Esophagus muscularis mucosa (tissue), 4 donors: Measurements from ENCODE around the gene TMEM40. TPM values are rescaled to one million over a fixed set of nuclear protein-coding genes. Genes with fewer than 3 reads are reported as not detected.
A peak's percentile ranks its signal among the peaks of the same experiment; 100 is the strongest.
"Not testable (repeated sequence)": the region's sequence is repeated elsewhere in the genome, so short reads cannot be mapped to it uniquely, and the experiment has no call there.

Source experiments
- DNase-seq: peaks from one replicate; pipeline ENCODE4 v3.0.0-alpha.2; 2017; ENCODE audit errors: extremely low spot score
- H3K27ac ChIP-seq, 4 donors: fragments of 200-600 bp; sonication (generic); replicated peaks in 1 of 4; 1 replicate in 3 of 4; 2 replicates in 1 of 4; pipeline ENCODE4 v1.5.1; 2016 to 2019; ENCODE audit warnings: mild to moderate bottlenecking in 1 of 4
- H3K27me3 ChIP-seq, 4 donors: fragments of 200-600 bp; sonication (generic); one replicate each; pipeline versions ENCODE4 v1.5.1 to v1.6.0; 2016 to 2019
- H3K36me3 ChIP-seq, 4 donors: fragments of 200-600 bp; sonication (generic); one replicate each; pipeline ENCODE4 v1.5.1; 2016 to 2019
- H3K4me1 ChIP-seq, 4 donors: fragments of 200-600 bp; sonication (generic); one replicate each; pipeline ENCODE4 v1.5.1; 2016 to 2019
- H3K4me3 ChIP-seq, 4 donors: fragments of 200-600 bp; sonication (generic); 1 replicate in 2 of 4; 2 replicates in 2 of 4; pipeline ENCODE4 v1.5.1; 2016 to 2019; ENCODE audit warnings: mild to moderate bottlenecking in 4 of 4, moderate library complexity in 1 of 4
- H3K9me3 ChIP-seq, 4 donors: fragments of 200-600 bp; sonication (generic); 1 replicate in 3 of 4; 2 replicates in 1 of 4; pipeline ENCODE4 v1.5.1; 2016 to 2019
- CTCF ChIP-seq, 3 experiments: fragments of 200-600 bp in 2 of 3; fragments of 450-650 bp in 1 of 3; sonication (generic) in 2 of 3; IDR thresholded peaks; one replicate each; pipeline ENCODE4 v1.5.1; 2017 to 2019; ENCODE audit warnings: antibody characterized with exemption in 3 of 3, mild to moderate bottlenecking in 2 of 3, moderate library complexity in 1 of 3
- EP300 ChIP-seq: sonication (generic); formaldehyde crosslinking; IDR thresholded peaks from one replicate; pipeline ENCODE4 v1.6.1; 2017; ENCODE audit warnings: antibody characterized with exemption
- POLR2A ChIP-seq: fragments of 450-650 bp; IDR thresholded peaks from one replicate; pipeline ENCODE4 v1.6.1; 2017; ENCODE audit warnings: antibody characterized with exemption, moderate library complexity, mild to moderate bottlenecking, low read depth
- POLR2AphosphoS5 ChIP-seq, 2 donors: sonication (generic); formaldehyde crosslinking; IDR thresholded peaks; one replicate each; pipeline ENCODE4 v1.6.1; 2017; ENCODE audit warnings: antibody characterized with exemption in 2 of 2
- WGBS: methylation state at CpG from one replicate; pipeline ENCODE4 v1.1.5; 2018; 5-methylcytosine and 5-hydroxymethylcytosine counted together
- intact Hi-C: fragments of 100-400 bp; cut with DNase I; formaldehyde crosslinking; loops from one replicate; pipeline ENCODE4 v1.15.1; 2023
- total RNA-seq, 4 donors: library from RNA; depleted of rRNA; stranded (reverse); fragments of >200 nt; gene quantifications; one replicate each; pipeline versions ENCODE4 v1.1.0 to v1.2.1, GENCODE V29; 2016

The TMEM40 gene
- total RNA-seq, 4 donors from 2014 or later = not detected

- H3K27ac ChIP-seq = peak overlapping the region; percentile 87 to 94 (median 93)
- intact Hi-C loops = loop anchor here (5.0 kb wide), 1 partner anchor 40 kb away; no protein-coding TSS in a partner anchor
- no peaks in the 10 kb centered on the region for H3K27me3 ChIP-seq
- WGBS = 48% methylated on average over 10 of the region's 17 CpGs
- no peaks in the 10 kb centered on the region for H3K9me3 ChIP-seq
- peaks cover 0 to 4% (median 0%) of the 10 kb centered on the region in 4 donors for H3K36me3 ChIP-seq
- H3K4me3 ChIP-seq = peak overlapping the region; percentile 69 to 75 (median 71)
- TF ChIP-seq CTCF (IDR thresholded peaks at IDR 0.05) (no peak), POLR2A (no peak), POLR2AphosphoS5 (IDR thresholded peaks at IDR 0.05) (no peak), EP300 (no peak)
- no peak for DNase-seq
- H3K4me1 ChIP-seq = peaks cover 12 to 32% (median 25%) of the 10 kb centered on the region in 4 donors
Measured at GRCh38 chr3:12797124-12797891, 38.2 kb upstream of the TMEM40 start.

DNA sequence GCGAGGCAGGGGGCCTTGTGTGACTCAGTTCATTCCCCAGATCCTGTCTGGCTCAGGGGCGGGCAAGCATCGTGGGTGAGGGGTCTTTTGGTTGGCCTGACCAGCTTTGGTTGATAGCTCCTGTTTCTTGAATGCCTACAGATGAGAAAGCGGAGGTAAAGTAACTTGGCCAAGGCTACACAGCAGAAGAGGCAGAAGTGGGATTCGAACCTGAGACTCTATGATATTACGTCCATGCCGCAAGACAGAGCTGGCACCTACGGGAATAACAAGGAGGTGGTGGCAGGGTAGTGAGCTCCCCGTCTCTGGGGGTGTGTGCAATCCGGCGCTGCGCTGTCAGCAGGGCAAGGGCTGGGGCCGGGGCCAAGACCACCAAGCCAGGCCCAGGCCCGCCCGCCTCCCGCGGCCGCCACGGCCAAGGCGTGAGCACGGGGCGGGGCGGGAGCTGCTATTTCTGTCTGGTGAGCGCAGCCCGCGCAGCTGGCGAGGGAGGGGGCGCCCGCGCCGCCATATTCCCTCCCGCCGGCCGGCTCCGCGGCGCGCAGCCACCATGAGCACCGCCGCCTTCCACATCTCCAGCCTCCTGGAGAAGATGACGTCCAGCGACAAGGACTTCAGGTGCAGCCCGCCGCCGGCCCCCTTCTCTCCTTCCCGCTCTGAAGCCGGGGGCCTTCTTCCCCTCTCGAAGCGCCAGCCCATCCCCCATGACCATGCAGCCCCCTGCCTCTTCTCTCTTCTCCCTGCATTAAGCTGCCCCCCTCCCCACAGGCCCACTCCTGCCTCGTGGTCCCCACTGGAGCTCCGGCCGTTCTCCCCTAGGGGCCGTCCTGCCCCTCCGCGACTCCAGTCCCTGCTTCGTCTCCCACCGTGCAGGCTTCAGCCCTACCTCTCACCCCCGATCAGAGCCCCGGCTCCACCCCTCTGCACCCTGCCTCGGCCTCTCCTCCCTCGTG, 37.4 kb upstream of the TMEM40 start, which contains the start of gene CAND2:
Gene CAND2, plus strand, starts transcription at position 510 of the 953 bp plus-strand sequence. Its CDS starts 41 bp downstream, at position 551.
- peaks cover 12 to 32% (median 25%) of the 10 kb centered on the region in 4 donors for H3K4me1 ChIP-seq
- intact Hi-C loops = loop anchor here (5.0 kb wide), 1 partner anchor 41 kb away; no protein-coding TSS in a partner anchor
- no peaks in the 10 kb centered on the region for H3K36me3 ChIP-seq
- 10% methylated on average over 30 of the region's 61 CpGs for WGBS
- H3K27me3 ChIP-seq = no peaks in the 10 kb centered on the region
- TF ChIP-seq POLR2AphosphoS5 (IDR thresholded peaks at IDR 0.05) (peak; percentile 55 to 80), POLR2A (peak; percentile 29), CTCF (IDR thresholded peaks at IDR 0.05) (no peak), EP300 (no peak)
- H3K27ac ChIP-seq = peak within 1 kb of the TSS; percentile 87 to 94 (median 93)
- DNase-seq = no peak
- peak within 1 kb of the TSS; percentile 69 to 75 (median 71) for H3K4me3 ChIP-seq
- no peaks in the 10 kb centered on the region for H3K9me3 ChIP-seq

DNA sequence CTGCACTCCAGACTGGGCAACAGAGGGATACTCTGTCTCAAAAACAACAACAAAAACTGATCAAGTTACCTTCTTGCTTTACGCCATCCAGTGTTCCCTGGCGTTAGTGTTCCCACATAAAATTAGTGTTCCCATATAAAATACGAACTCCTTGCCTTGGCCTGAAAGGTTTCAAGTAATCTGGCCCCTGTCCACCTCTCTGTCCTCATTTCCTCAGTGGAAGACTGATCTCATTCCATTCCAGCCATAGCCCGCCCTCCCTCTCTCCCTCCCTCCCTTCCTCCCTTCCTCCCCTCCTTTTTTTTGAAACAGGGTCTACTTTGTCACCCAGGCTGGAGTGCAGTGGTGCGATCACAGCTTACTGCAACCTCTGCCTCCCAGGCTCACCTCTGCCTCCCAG, 34.6 kb upstream of the TMEM40 start:
- Histone ChIP-seq H3K4me3 (no peak overlapping the region), H3K4me1 (peaks cover 12 to 30% (median 25%) of the 10 kb centered on the region in 4 donors), H3K27ac (no peak overlapping the region), H3K27me3 (no peaks in the 10 kb centered on the region), H3K36me3 (no peaks in the 10 kb centered on the region), H3K9me3 (no peaks in the 10 kb centered on the region)
- intact Hi-C loops = no loop called here
- TF ChIP-seq POLR2AphosphoS5 (IDR thresholded peaks at IDR 0.05) (no peak), POLR2A (no peak), CTCF (IDR thresholded peaks at IDR 0.05) (no peak), EP300 (no peak)
- 73% methylated on average over 5 of the region's 5 CpGs for WGBS
- DNase-seq = no peak

DNA sequence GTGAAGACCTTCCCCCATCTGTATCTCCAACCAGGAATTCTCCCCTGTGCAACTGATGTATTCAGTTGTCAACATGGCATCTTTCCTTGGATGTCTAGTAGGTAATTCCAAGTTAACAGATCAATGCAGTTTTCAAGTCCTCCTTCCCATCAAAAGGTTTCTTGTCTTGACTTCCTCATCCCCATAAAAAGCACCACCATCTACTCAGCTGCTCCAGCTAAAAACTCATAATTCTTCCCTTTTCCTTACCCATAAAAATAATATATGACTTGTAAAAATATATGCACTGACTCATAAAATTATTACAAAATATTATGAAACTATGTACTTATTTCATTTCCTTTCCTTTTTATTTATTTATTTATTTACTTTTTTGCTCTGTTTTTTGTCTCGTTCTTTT, 32.4 kb upstream of the TMEM40 start:
- intact Hi-C loops = no loop called here
- TF ChIP-seq POLR2AphosphoS5 (IDR thresholded peaks at IDR 0.05) (no peak), POLR2A (no peak), CTCF (IDR thresholded peaks at IDR 0.05) (no peak), EP300 (no peak)

DNA sequence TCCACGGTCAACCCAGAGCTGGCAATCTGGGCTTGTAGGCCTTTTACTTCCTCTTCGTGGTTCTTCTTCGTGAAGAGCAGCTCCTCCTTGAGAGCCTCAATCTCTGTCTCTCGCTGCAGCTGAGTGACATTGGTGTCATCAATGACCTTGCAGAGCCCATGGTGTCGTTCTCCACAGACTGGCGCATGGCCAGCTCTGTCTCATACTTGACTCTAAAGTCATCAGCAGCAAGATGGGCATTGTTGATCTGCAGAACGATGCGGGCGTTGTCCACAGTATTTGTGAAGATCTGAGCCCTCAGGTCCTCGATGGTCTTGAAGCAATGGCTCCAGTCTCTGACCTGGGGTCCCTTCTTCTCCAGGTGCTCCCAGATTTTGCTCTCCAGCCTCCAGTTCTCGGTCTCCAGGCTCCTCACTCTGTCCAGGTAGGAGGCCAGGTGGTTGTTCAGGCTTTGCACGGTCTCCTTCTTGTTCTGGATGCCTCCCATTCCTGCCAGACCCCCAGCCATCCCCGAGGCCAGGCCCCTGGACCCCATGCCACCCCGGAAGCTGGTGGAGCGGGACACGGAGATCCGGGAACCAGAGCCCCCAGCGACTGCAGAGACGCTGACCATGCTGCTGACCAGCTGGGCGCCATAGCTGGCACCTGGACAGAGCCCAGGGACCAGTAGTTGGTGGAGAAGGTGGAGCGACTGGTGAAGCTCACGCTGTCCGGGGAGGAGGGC, 29.1 kb upstream of the TMEM40 start:
- H3K4me3 ChIP-seq, H3K9me3 ChIP-seq, DNase-seq, H3K27me3 ChIP-seq, H3K36me3 ChIP-seq, H3K27ac ChIP-seq, H3K4me1 ChIP-seq, intact Hi-C loops: not testable (repeated sequence)
- 91% methylated on average over 19 of the region's 23 CpGs for WGBS

More for the DNA sequence above, 32.4 kb upstream of the TMEM40 start:
- Histone ChIP-seq H3K9me3 (no peaks in the 10 kb centered on the region), H3K27ac (no peak overlapping the region), H3K27me3 (no peaks in the 10 kb centered on the region), H3K4me1 (peaks cover 6 to 7% (median 6%) of the 10 kb centered on the region in 4 donors), H3K36me3 (no peaks in the 10 kb centered on the region), H3K4me3 (no peak overlapping the region)
- 76% methylated on average over 1 of the region's 1 CpG for WGBS
- no peak for DNase-seq
